Vagina (tissue), 2 donors: ENCODE data around the gene OR6N1.

Source experiments
- CTCF ChIP-seq, 3 experiments: fragments of 450-650 bp in 2 of 3; fragments of 200-600 bp in 1 of 3; sonication (generic) in 1 of 3; IDR thresholded peaks; one replicate each; pipeline ENCODE4 v1.5.1; 2017 to 2019; ENCODE audit warnings: antibody characterized with exemption in 3 of 3, mild to moderate bottlenecking in 2 of 3, moderate library complexity in 2 of 3
- POLR2AphosphoS5 ChIP-seq, 2 donors: sonication (generic); formaldehyde crosslinking; IDR thresholded peaks; one replicate each; pipeline ENCODE4 v1.9.0; 2017; ENCODE audit warnings: antibody characterized with exemption in 2 of 2, mild to moderate bottlenecking in 2 of 2, low read depth in 1 of 2; ENCODE audit not compliant: insufficient read depth in 1 of 2

GRCh38 chr1:158730453-158730852, 41.5 kb downstream of the OR6N1 start:
- TF ChIP-seq CTCF (IDR thresholded peaks at IDR 0.05) (no peak), POLR2AphosphoS5 (IDR thresholded peaks at IDR 0.05; ENCODE audit: insufficient read depth in 1 of 2, low read depth in 1 of 2) (no peak)
